ENCODE results near the gene CARD14. TPM values are rescaled to one million over a fixed set of nuclear protein-coding genes. Genes with fewer than 3 reads are reported as not detected.

CARD14 gene
- total RNA-seq, 2 donors from 2014 or later: 0.29 to 0.54 TPM

Other genes with a start within 250 kb of the CARD14 start
- 10 to 100 TPM; 14.4 to 19.8 TPM for gene TBC1D16, start 134.2 kb upstream of the CARD14 start, total RNA-seq
- 1 to 10 TPM; 1.2 to 3.6 TPM for gene CCDC40, start 133.4 kb upstream of the CARD14 start, total RNA-seq
- gene GAA, start 68.4 kb upstream of the CARD14 start, total RNA-seq: 10 to 100 TPM; 34.0 to 59.4 TPM
- gene EIF4A3, start 22.9 kb upstream of the CARD14 start, total RNA-seq: 100 to 1,000 TPM in 1 of 2 donors, 10 to 100 TPM in 1; 99.8 to 114 TPM
- 10 to 100 TPM; 40.3 to 43.1 TPM for gene SGSH, start 50.3 kb downstream of the CARD14 start, total RNA-seq
- gene SLC26A11, start 50.4 kb downstream of the CARD14 start, total RNA-seq: 1 to 10 TPM; 8.0 to 9.3 TPM
- gene RNF213, start 90.8 kb downstream of the CARD14 start, total RNA-seq: 100 to 1,000 TPM in 1 of 2 donors, 10 to 100 TPM in 1; 80.8 to 101 TPM
- gene ENDOV, start 245.1 kb downstream of the CARD14 start, total RNA-seq: 10 to 100 TPM; 19.1 to 25.3 TPM